HG02763 (cell line): Measurements from ENCODE around the gene ZBTB4.
"Not testable (repeated sequence)": the region's sequence is repeated elsewhere in the genome, so short reads cannot be mapped to it uniquely, and the experiment has no call there.

Experiments used
- ATAC-seq: cut with Tn5 transposase; IDR thresholded peaks from one replicate; pipeline ENCODE4 v1.9.1; 2021; ENCODE audit warnings: mild to moderate bottlenecking, moderate library complexity; ENCODE audit not compliant: unreplicated experiment

ZBTB4 gene

GRCh38 chr17:7470457-7470973 lies 8.9 kb downstream of the ZBTB4 start:
- not testable (repeated sequence) for ATAC-seq

GRCh38 chr17:7469843-7470242 lies 9.6 kb downstream of the ZBTB4 start:
- ATAC-seq = not testable (repeated sequence)

- ATAC-seq = no peak
Observed at GRCh38 chr17:7468804-7469389, 10.5 kb downstream of the ZBTB4 start.

- ATAC-seq = no peak
Observed at GRCh38 chr17:7468290-7468689, 11.1 kb downstream of the ZBTB4 start.

- ATAC-seq = no peak
Observed at GRCh38 chr17:7467498-7467897, 11.9 kb downstream of the ZBTB4 start.

- no peak for ATAC-seq
Observed at GRCh38 chr17:7466639-7467341, 12.6 kb downstream of the ZBTB4 start.

GRCh38 chr17:7466318-7466638 lies 13.2 kb downstream of the ZBTB4 start:
- no peak for ATAC-seq

GRCh38 chr17:7465597-7466275 lies 13.7 kb downstream of the ZBTB4 start:
- no peak for ATAC-seq

GRCh38 chr17:7464081-7464480 lies 15.3 kb downstream of the ZBTB4 start:
- no peak for ATAC-seq

- ATAC-seq = no peak
Observed at GRCh38 chr17:7463372-7463846, 16.0 kb downstream of the ZBTB4 start.

GRCh38 chr17:7462474-7463371 lies 16.7 kb downstream of the ZBTB4 start:
- no peak for ATAC-seq

- ATAC-seq = no peak
Observed at GRCh38 chr17:7460850-7461660, 18.4 kb downstream of the ZBTB4 start.

GRCh38 chr17:7459961-7460545 lies 19.4 kb downstream of the ZBTB4 start:
- ATAC-seq = no peak

GRCh38 chr17:7448461-7448860 lies 31.0 kb downstream of the ZBTB4 start:
- ATAC-seq = no peak

- no peak for ATAC-seq
Observed at GRCh38 chr17:7445619-7445968, 33.8 kb downstream of the ZBTB4 start.

- no peak for ATAC-seq
Observed at GRCh38 chr17:7444682-7445618, 34.5 kb downstream of the ZBTB4 start, which contains the start of gene CHRNB1. Gene CHRNB1 (plus strand): TSS chr17:7445061. CDS start chr17:7445128, 67 bp downstream.

- no peak for ATAC-seq
Observed at GRCh38 chr17:7443499-7444485, 35.6 kb downstream of the ZBTB4 start.
